SH-SY5Y (cell line): ENCODE measurements around the gene DNAH9.

ENCODE experiments used
- GATA2 ChIP-seq: IDR thresholded peaks from 2 replicates; pipeline ENCODE4 v1.6.1; 2011; ENCODE audit warnings: mild to moderate bottlenecking, low read depth, low read length
- GATA3 ChIP-seq: IDR thresholded peaks from 2 replicates; pipeline ENCODE4 v1.6.1; 2011; ENCODE audit warnings: low read depth, mild to moderate bottlenecking, low read length, moderate library complexity

GRCh38 chr17:11786711-11787438 is 188.6 kb downstream of the DNAH9 start:
- TF ChIP-seq GATA2, result no peak
- no peak for TF ChIP-seq GATA3
